Ovary (tissue), 3 donors: ENCODE measurements around the gene HOMER2.

Experiments
- EP300 ChIP-seq: sonication (generic); formaldehyde crosslinking; IDR thresholded peaks from one replicate; pipeline ENCODE4 v1.6.1; 2017; ENCODE audit warnings: antibody characterized with exemption
- POLR2A ChIP-seq: fragments of 450-650 bp; IDR thresholded peaks from one replicate; pipeline ENCODE4 v1.6.1; 2017; ENCODE audit warnings: antibody characterized with exemption, mild to moderate bottlenecking, moderate library complexity
- TF ChIP-seq, protein P1 (sequence below), 3 donors: fragments of 450-650 bp in 2 of 3; fragments of 200-600 bp in 1 of 3; IDR thresholded peaks; one replicate each; pipeline versions ENCODE4 v1.5.1 to v1.8.0; 2016 to 2022; ENCODE audit warnings: antibody characterized with exemption in 3 of 3, mild to moderate bottlenecking in 1 of 3
- donor health status: DM: no; HTN: no; CAD: no.

DNA sequence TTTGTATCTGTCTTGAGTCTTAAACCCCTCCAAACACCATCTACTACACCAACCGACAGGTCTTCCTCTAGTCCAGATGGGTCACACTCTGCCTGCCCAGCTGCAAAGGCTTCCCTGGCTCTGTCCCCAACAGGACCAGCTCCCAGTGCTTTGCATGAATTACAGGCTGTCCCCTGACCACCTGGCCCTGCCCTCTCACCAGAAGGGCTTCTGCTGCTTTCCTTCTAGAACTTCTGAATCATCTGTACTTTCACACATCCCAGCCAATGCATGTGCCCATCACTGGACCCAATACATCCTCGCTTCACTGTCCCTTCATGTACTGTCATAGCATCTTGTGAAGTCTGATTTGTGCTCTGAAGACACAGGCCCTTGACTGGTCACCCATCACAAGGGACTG is 53.6 kb downstream of the HOMER2 start:
- TF ChIP-seq, protein P1, sequence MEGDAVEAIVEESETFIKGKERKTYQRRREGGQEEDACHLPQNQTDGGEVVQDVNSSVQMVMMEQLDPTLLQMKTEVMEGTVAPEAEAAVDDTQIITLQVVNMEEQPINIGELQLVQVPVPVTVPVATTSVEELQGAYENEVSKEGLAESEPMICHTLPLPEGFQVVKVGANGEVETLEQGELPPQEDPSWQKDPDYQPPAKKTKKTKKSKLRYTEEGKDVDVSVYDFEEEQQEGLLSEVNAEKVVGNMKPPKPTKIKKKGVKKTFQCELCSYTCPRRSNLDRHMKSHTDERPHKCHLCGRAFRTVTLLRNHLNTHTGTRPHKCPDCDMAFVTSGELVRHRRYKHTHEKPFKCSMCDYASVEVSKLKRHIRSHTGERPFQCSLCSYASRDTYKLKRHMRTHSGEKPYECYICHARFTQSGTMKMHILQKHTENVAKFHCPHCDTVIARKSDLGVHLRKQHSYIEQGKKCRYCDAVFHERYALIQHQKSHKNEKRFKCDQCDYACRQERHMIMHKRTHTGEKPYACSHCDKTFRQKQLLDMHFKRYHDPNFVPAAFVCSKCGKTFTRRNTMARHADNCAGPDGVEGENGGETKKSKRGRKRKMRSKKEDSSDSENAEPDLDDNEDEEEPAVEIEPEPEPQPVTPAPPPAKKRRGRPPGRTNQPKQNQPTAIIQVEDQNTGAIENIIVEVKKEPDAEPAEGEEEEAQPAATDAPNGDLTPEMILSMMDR (IDR thresholded peaks at IDR 0.05), result no peak
- TF ChIP-seq EP300, result no peak
- no peak for TF ChIP-seq POLR2A
